Measurements from ENCODE around the gene SMIM11. TPM values are rescaled to one million over a fixed set of nuclear protein-coding genes. Genes with fewer than 3 reads are reported as not detected.
A peak's percentile ranks its signal among the peaks of the same experiment; 100 is the strongest.

Gene SMIM11
- total RNA-seq, 4 donors from 2014 or later = 3.4 to 14.0 (median 6.3) TPM

DNA sequence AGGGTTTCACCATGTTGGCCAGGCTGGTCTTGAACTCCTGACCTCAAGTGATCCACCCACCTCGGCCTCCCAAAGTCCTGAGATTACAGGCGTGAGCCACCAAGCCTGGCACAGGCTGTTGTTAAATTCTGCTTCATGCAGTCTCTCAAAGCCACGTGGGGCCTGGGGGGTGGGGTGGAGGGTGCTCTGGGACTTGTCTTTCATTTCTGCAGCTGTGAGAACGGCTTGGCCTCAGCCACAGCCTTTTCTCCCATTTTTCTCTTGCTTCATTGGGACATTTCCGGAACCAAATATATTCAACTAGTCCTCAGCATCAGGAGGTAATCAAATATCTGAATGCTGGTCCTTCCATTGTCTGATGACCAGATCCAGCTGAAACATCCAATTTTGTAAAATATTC, 39.1 kb upstream of the SMIM11 start:
- Histone ChIP-seq H3K27me3 (no peaks in the 10 kb centered on the region), H3K27ac (peak overlapping the region in 1 of 4 donors; percentile 16), H3K4me3 (no peak overlapping the region), H3K4me1 (peaks cover 0 to 4% (median 0%) of the 10 kb centered on the region in 4 donors), H3K36me3 (no peaks in the 10 kb centered on the region), H3K9me3 (no peaks in the 10 kb centered on the region)
- DNase-seq = no peak
- TF ChIP-seq POLR2A (IDR thresholded peaks at IDR 0.05) = no peak
- TF ChIP-seq, protein P1, sequence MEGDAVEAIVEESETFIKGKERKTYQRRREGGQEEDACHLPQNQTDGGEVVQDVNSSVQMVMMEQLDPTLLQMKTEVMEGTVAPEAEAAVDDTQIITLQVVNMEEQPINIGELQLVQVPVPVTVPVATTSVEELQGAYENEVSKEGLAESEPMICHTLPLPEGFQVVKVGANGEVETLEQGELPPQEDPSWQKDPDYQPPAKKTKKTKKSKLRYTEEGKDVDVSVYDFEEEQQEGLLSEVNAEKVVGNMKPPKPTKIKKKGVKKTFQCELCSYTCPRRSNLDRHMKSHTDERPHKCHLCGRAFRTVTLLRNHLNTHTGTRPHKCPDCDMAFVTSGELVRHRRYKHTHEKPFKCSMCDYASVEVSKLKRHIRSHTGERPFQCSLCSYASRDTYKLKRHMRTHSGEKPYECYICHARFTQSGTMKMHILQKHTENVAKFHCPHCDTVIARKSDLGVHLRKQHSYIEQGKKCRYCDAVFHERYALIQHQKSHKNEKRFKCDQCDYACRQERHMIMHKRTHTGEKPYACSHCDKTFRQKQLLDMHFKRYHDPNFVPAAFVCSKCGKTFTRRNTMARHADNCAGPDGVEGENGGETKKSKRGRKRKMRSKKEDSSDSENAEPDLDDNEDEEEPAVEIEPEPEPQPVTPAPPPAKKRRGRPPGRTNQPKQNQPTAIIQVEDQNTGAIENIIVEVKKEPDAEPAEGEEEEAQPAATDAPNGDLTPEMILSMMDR (IDR thresholded peaks at IDR 0.05) = no peak

- Histone ChIP-seq H3K27ac (peak overlapping the region in 2 of 4 donors; percentile 4 to 16), H3K4me1 (peaks cover 0 to 4% (median 0%) of the 10 kb centered on the region in 4 donors), H3K36me3 (no peaks in the 10 kb centered on the region), H3K4me3 (no peak overlapping the region), H3K27me3 (no peaks in the 10 kb centered on the region), H3K9me3 (no peaks in the 10 kb centered on the region)
- TF ChIP-seq, protein P1 (IDR thresholded peaks at IDR 0.05) = no peak
- no peak for TF ChIP-seq POLR2A (IDR thresholded peaks at IDR 0.05)
- no peak for DNase-seq
These were observed 38.4 kb upstream of the SMIM11 start for GRCh38 chr21:34336756-34337391.

GRCh38 chr21:34337741-34338140, 37.6 kb upstream of the SMIM11 start:
- Histone ChIP-seq H3K4me1 (peaks cover 0 to 4% (median 0%) of the 10 kb centered on the region in 4 donors), H3K27me3 (no peaks in the 10 kb centered on the region), H3K4me3 (no peak overlapping the region), H3K9me3 (no peaks in the 10 kb centered on the region), H3K36me3 (no peaks in the 10 kb centered on the region), H3K27ac (peak overlapping the region in 1 of 4 donors; percentile 13)
- DNase-seq = no peak
- TF ChIP-seq POLR2A (IDR thresholded peaks at IDR 0.05) = no peak
- TF ChIP-seq, protein P1 (IDR thresholded peaks at IDR 0.05) = no peak

DNA sequence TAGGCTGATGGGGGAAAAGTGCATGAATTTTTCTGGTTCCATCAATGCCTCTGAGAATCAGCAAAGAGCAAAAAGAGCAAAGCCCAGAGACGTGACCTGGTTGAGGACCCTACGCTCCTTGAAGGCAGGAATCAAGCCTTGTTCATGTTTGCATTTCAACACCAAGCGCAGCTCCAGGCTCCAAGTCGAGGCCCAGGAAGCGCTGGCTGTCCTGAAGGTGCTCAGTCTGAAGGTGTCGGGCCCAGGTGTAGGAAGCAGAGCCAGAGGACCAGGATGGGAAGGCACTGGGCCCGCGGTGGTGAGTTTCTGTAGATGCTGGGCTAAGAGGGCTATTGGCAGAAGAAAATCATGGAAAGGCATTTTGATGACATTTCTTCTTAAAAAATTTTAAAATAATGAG, 37.1 kb upstream of the SMIM11 start:
- H3K27ac ChIP-seq = no peak overlapping the region
- no peak for DNase-seq
- no peaks in the 10 kb centered on the region for H3K27me3 ChIP-seq
- no peaks in the 10 kb centered on the region for H3K9me3 ChIP-seq
- H3K4me1 ChIP-seq = peaks cover 0 to 4% (median 0%) of the 10 kb centered on the region in 4 donors
- no peak for TF ChIP-seq POLR2A (IDR thresholded peaks at IDR 0.05)
- TF ChIP-seq, protein P1 (IDR thresholded peaks at IDR 0.05) = no peak
- H3K36me3 ChIP-seq = no peaks in the 10 kb centered on the region
- H3K4me3 ChIP-seq = no peak overlapping the region

DNA sequence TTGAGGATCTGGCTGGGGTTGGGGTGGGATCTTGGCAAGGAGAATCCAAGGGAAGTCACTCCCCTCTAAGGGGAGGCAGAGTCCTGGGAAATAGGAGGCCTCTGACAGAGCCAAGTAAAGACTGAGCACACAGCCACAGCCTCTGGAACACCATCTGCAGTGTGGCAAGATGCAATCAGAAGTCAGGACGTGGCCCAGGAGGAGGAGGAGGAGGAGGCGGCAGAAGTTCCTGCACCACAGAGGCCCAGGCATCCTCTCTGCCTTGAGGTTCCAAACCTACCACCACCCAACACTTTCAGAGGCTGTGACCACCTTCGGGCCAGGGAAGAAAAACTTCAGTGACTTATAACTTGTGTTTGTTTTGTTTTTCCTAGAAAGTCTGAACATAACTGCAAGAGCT, 35.2 kb upstream of the SMIM11 start:
- H3K9me3 ChIP-seq = no peaks in the 10 kb centered on the region
- H3K4me3 ChIP-seq = no peak overlapping the region
- H3K27ac ChIP-seq = no peak overlapping the region
- TF ChIP-seq, protein P1 (IDR thresholded peaks at IDR 0.05) = no peak
- TF ChIP-seq POLR2A (IDR thresholded peaks at IDR 0.05) = no peak
- H3K36me3 ChIP-seq = no peaks in the 10 kb centered on the region
- DNase-seq = no peak
- peaks cover 0 to 4% (median 0%) of the 10 kb centered on the region in 4 donors for H3K4me1 ChIP-seq
- H3K27me3 ChIP-seq = no peaks in the 10 kb centered on the region
